Endodermal cell (in vitro differentiated cells): ENCODE data around the gene KLRK1. TPM values are rescaled to one million over a fixed set of nuclear protein-coding genes. Genes with fewer than 3 reads are reported as not detected.
"Not testable (repeated sequence)": the region's sequence is repeated elsewhere in the genome, so short reads cannot be mapped to it uniquely, and the experiment has no call there.

Source experiments
- DNase-seq: peaks from one replicate; pipeline ENCODE4 v3.0.0-alpha.2; 2017
- H3K27ac ChIP-seq: 2 replicates; pipeline ENCODE4 v1.5.1; 2013; ENCODE audit warnings: mild to moderate bottlenecking, low read depth, low read length, moderate library complexity
- H3K27me3 ChIP-seq: 2 replicates; pipeline ENCODE4 v1.6.1; 2013; ENCODE audit warnings: mild to moderate bottlenecking, low read length, moderate library complexity; ENCODE audit not compliant: insufficient read depth, control insufficient read depth, poor library complexity, severe bottlenecking
- H3K36me3 ChIP-seq: 2 replicates; pipeline ENCODE4 v1.7.0; 2013; ENCODE audit warnings: mild to moderate bottlenecking, low read length, moderate library complexity; ENCODE audit not compliant: control insufficient read depth, insufficient read depth
- H3K4me1 ChIP-seq: one replicate; pipeline ENCODE4 v1.7.0; 2013; ENCODE audit warnings: low read length; ENCODE audit not compliant: control insufficient read depth, insufficient read depth
- H3K4me3 ChIP-seq: 2 replicates; pipeline ENCODE4 v1.5.1; 2013; ENCODE audit warnings: mild to moderate bottlenecking, low read length, moderate library complexity
- H3K9ac ChIP-seq: 2 replicates; pipeline ENCODE4 v1.6.1; 2013; ENCODE audit warnings: mild to moderate bottlenecking, low read length, moderate library complexity; ENCODE audit not compliant: poor library complexity, severe bottlenecking; ENCODE audit errors: extremely low read depth
- H3K9me3 ChIP-seq: 2 replicates; pipeline ENCODE4 v1.6.1; 2013; ENCODE audit warnings: mild to moderate bottlenecking, low read length, moderate library complexity; ENCODE audit not compliant: control insufficient read depth
- H3K27ac Mint-ChIP-seq: 2 replicates; pipeline ENCODE4 v1.8.0; 2020; ENCODE audit warnings: mixed read lengths
- H3K27me3 Mint-ChIP-seq: 2 replicates; pipeline ENCODE4 v1.8.0; 2021; ENCODE audit warnings: mild to moderate bottlenecking, mixed read lengths; ENCODE audit not compliant: insufficient read depth
- H3K36me3 Mint-ChIP-seq: 2 replicates; pipeline ENCODE4 v1.8.0; 2020; ENCODE audit warnings: low read depth, mixed read lengths
- H3K4me1 Mint-ChIP-seq: 2 replicates; pipeline ENCODE4 v1.8.0; 2020; ENCODE audit warnings: mixed read lengths
- H3K4me3 Mint-ChIP-seq: 2 replicates; pipeline ENCODE4 v1.8.0; 2020; ENCODE audit warnings: mild to moderate bottlenecking, moderate library complexity, mixed read lengths
- H3K9me3 Mint-ChIP-seq: 2 replicates; pipeline ENCODE4 v1.8.0; 2020; ENCODE audit warnings: mild to moderate bottlenecking, mixed read lengths
- WGBS, 2 experiments: methylation state at CpG; one replicate each; pipeline versions ENCODE4 v1.1.5 to v1.1.7; 2013; ENCODE audit warnings: missing lambda C conversion rate in 2 of 2, mixed read lengths in 1 of 2; ENCODE audit not compliant: insufficient coverage in 1 of 2, insufficient read length in 1 of 2; 5-methylcytosine and 5-hydroxymethylcytosine counted together
- total RNA-seq, 2 donors: library from RNA; stranded (reverse); fragmentation: NEBNext Ultra II Directional in 1 of 2; extraction: Animal tissue kit (Norgen Biotek cat#: 25700) in 1 of 2; gene quantifications; 2 replicates in 1 of 2; 3 replicates in 1 of 2; pipeline ENCODE4 v1.2.1, GENCODE V29; 2021
- TF ChIP-seq, protein P1 (sequence below): fragments of 200-600 bp; sonication (generic); conservative IDR thresholded peaks from 2 replicates; pipeline ENCODE4 v1.5.0; 2021; ENCODE audit warnings: antibody characterized with exemption, mild to moderate bottlenecking

Gene KLRK1
- total RNA-seq, 2 donors from 2014 or later: 0.24 TPM; not detected in 1

DNA sequence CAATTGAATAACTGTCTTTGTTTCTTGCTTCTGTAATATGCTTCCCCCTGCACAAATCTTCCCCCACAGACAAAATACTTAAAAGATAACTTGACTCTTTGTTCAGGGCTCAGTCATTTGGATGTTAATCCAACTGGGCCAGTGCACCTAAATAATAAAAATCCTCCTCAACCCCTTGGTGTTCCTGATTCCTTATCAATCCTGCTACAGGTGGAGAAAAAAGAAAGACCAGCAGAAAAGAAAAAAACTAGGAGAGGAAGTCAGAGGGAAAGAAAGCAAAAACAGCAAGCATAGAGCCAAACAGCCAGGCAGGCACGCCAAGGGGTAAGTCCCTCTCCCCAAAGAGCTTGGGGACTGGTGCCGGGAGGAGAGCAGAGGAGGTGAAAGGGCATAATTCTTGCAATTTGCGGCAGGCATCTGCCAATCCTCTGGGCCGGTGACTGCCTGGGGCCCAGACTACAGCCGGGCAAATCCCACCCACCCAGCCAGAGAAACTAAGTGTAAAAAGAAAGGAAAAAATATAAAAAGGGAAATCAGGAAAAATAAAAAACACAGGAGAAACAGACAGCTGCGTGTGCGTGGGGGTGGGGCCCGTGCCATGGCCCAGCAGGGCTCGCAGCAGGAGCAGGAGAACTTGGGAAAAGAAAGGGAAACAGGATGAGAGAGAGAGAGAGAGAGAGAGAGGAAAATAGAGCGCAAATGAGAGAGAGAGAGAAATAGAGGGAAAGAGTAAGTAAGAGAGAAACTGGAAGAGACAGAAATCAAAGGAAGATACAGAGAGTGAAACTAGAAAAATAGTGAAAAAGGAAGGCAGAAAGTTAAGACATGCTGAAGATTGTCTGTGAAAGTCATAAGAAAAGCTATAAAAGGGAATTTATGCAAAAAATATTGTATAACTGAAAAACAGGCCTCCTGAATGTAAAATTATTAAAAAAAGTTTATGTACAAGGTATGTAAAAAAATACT is 21.4 kb downstream of the KLRK1 start:
- Mint-ChIP-seq H3K27ac (no peak overlapping the region), H3K36me3 (peaks cover 26% of the 10 kb centered on the region), H3K27me3 (no peaks in the 10 kb centered on the region), H3K4me3 (no peak overlapping the region), H3K4me1 (peaks cover 27% of the 10 kb centered on the region), H3K9me3 (peaks cover 20% of the 10 kb centered on the region)
- Histone ChIP-seq H3K27me3 (peaks cover 30% of the 10 kb centered on the region), H3K4me3 (no peak overlapping the region), H3K36me3 (no peaks in the 10 kb centered on the region), H3K9me3 (peaks cover 12% of the 10 kb centered on the region), H3K9ac (no peak overlapping the region), H3K27ac (no peak overlapping the region), H3K4me1 (peaks cover 5% of the 10 kb centered on the region)
- TF ChIP-seq, protein P1, sequence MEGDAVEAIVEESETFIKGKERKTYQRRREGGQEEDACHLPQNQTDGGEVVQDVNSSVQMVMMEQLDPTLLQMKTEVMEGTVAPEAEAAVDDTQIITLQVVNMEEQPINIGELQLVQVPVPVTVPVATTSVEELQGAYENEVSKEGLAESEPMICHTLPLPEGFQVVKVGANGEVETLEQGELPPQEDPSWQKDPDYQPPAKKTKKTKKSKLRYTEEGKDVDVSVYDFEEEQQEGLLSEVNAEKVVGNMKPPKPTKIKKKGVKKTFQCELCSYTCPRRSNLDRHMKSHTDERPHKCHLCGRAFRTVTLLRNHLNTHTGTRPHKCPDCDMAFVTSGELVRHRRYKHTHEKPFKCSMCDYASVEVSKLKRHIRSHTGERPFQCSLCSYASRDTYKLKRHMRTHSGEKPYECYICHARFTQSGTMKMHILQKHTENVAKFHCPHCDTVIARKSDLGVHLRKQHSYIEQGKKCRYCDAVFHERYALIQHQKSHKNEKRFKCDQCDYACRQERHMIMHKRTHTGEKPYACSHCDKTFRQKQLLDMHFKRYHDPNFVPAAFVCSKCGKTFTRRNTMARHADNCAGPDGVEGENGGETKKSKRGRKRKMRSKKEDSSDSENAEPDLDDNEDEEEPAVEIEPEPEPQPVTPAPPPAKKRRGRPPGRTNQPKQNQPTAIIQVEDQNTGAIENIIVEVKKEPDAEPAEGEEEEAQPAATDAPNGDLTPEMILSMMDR: no peak
- WGBS, 2 experiments: 91 to 96% methylated on average over 5 to 8 of the region's 10 CpGs
- no peak for DNase-seq

DNA sequence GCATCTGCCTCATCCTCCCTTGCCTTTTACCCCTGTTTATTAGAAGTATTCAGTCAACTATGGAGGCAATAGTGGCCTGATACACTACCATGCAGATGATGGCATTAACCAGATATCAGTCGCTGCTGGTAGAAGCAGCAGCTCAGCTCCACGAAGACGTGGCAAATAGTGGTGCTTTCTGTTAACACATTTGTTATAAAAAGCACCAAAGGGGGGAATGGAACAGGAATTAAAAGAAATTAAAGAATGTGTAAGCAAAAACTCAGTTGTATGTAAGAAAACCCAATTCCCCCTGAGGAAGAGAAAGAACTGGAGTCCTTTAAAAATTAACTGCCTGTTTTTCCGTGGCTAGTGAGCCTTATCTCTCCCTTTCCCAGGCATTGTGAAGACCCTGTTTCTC is 22.1 kb downstream of the KLRK1 start:
- Mint-ChIP-seq H3K4me1 (peaks cover 24% of the 10 kb centered on the region), H3K36me3 (peaks cover 26% of the 10 kb centered on the region), H3K9me3 (peaks cover 20% of the 10 kb centered on the region)
- H3K9ac ChIP-seq, H3K36me3 ChIP-seq, DNase-seq, H3K27me3 Mint-ChIP-seq, H3K4me3 Mint-ChIP-seq, H3K4me1 ChIP-seq, H3K27ac ChIP-seq, H3K4me3 ChIP-seq, H3K27ac Mint-ChIP-seq: not testable (repeated sequence)
- Histone ChIP-seq H3K9me3 (peaks cover 12% of the 10 kb centered on the region), H3K27me3 (peaks cover 30% of the 10 kb centered on the region)
- 67 to 97% methylated on average over 3 to 4 of the region's 4 CpGs for WGBS, 2 experiments

DNA sequence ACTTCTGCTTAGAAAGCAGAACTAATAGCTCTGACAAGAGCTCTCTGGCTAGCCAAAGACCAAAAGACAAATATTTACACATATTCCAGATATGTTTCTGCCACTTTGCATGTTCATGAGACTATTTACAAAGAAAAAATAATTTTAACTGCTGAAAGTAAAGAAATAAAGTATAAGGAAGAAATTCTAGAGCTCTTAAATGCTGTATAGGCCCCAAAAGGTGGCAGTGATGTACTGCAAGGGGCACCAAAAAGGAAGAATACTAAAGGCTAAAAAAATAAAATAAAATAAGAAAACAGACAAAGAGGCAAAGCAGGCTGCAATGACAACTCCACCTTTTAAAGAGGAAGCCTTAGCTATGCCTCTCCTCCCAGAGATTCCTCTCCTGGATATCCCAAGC is 23.0 kb downstream of the KLRK1 start:
- Mint-ChIP-seq H3K9me3 (peaks cover 20% of the 10 kb centered on the region), H3K4me3 (no peak overlapping the region), H3K4me1 (peaks cover 18% of the 10 kb centered on the region), H3K36me3 (peaks cover 26% of the 10 kb centered on the region), H3K27ac (no peak overlapping the region), H3K27me3 (no peaks in the 10 kb centered on the region)
- Histone ChIP-seq H3K9me3 (peaks cover 14% of the 10 kb centered on the region), H3K4me3 (no peak overlapping the region), H3K4me1 (peaks cover 10% of the 10 kb centered on the region), H3K27ac (no peak overlapping the region), H3K9ac (no peak overlapping the region), H3K27me3 (peaks cover 30% of the 10 kb centered on the region), H3K36me3 (no peaks in the 10 kb centered on the region)
- TF ChIP-seq, protein P1: peak; percentile 64
- DNase-seq: no peak
